ENCODE data around the gene WDR75. TPM values are rescaled to one million over a fixed set of nuclear protein-coding genes. Genes with fewer than 3 reads are reported as not detected.

The WDR75 gene
- total RNA-seq, 2 experiments from 2014 or later = 55.7 to 79.6 TPM

DNA sequence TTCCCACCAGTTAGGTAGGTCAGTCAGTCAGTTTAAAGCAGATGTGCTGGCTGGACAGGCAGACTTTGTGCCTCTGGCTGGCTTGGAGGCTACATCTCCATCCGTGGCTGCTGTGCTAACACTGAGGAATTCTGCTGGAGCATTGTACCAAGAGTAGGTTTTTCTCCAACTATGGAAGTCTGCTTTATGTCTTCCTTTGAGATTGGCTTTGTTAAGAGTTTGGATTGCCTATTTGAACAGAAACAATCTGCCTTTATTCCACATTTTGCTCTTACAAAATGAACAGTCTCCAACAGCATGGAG lies 46.7 kb downstream of the WDR75 start:
- no peak overlapping the region for H3K4me3 ChIP-seq (ENCODE audit: low read depth, low read length, poor library complexity, severe bottlenecking)
- no peak overlapping the region for H2AFZ ChIP-seq (ENCODE audit: low read length)
- H3K4me1 ChIP-seq (ENCODE audit: insufficient read depth, low read length, poor library complexity, severe bottlenecking) = no peaks in the 10 kb centered on the region
- CTCF ChIA-PET (ENCODE audit: unreplicated experiment) = no interaction called here
- no peak overlapping the region for H3K27ac ChIP-seq (ENCODE audit: low read depth, low read length, poor library complexity, severe bottlenecking)
- intact Hi-C loops (cut with micrococcal nuclease; ENCODE audit: unreplicated experiment) = no loop called here
- no peak for DNase-seq (ENCODE audit: low spot score)
- no peaks in the 10 kb centered on the region for H3K9me3 ChIP-seq (ENCODE audit: low read length)
- no peaks in the 10 kb centered on the region for H3K9me2 ChIP-seq (ENCODE audit: insufficient read depth, low read length)
- no peak overlapping the region for H3K4me2 ChIP-seq (ENCODE audit: low read length)
- no peaks in the 10 kb centered on the region for H3K79me2 ChIP-seq (ENCODE audit: insufficient read depth, low read depth, low read length)
- BruUV-seq (replicated peaks) = no TSS peak
- no peaks in the 10 kb centered on the region for H3K36me3 ChIP-seq (ENCODE audit: insufficient read depth, low read length)
- no peak for TF ChIP-seq EZH2phosphoT487 (IDR thresholded peaks at IDR 0.05; ENCODE audit: borderline replicate concordance, low read depth, low read length)
- TF ChIP-seq CTCF (conservative IDR thresholded peaks at IDR 0.05; ENCODE audit: low read length) = no peak
- POLR2A ChIA-PET = no interaction called here
- no peaks in the 10 kb centered on the region for H4K20me1 ChIP-seq (ENCODE audit: insufficient read depth, low read length)

DNA sequence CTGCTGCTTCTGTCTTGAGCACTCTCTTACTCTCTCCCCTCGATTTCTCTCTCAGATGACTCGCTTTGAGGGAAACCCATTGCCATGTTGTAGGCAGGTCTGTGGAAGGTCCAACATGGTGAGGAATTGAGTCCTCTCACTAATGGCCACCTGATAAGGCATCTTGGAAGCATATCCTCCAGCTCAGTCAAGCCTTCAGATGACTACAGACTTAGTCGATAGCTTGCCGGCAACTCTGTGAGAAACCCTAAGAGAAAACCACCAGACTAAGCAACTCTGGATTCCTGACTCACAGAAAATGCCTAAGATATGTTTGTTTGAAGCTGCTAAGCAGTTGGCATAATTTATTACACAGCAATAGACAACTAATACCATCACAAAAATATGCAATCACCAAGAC lies 51.2 kb downstream of the WDR75 start:
- no peak for DNase-seq (ENCODE audit: low spot score)
- Histone ChIP-seq H3K4me2 (ENCODE audit: low read length) (no peak overlapping the region), H2AFZ (ENCODE audit: low read length) (no peak overlapping the region), H3K27ac (ENCODE audit: low read depth, low read length, poor library complexity, severe bottlenecking) (no peak overlapping the region), H3K9me3 (ENCODE audit: low read length) (no peaks in the 10 kb centered on the region), H3K9me2 (ENCODE audit: insufficient read depth, low read length) (no peaks in the 10 kb centered on the region), H3K4me1 (ENCODE audit: insufficient read depth, low read length, poor library complexity, severe bottlenecking) (no peaks in the 10 kb centered on the region), H3K36me3 (ENCODE audit: insufficient read depth, low read length) (no peaks in the 10 kb centered on the region), H4K20me1 (ENCODE audit: insufficient read depth, low read length) (no peaks in the 10 kb centered on the region), H3K4me3 (ENCODE audit: low read depth, low read length, poor library complexity, severe bottlenecking) (no peak overlapping the region), H3K79me2 (ENCODE audit: insufficient read depth, low read depth, low read length) (no peaks in the 10 kb centered on the region)
- BruUV-seq (replicated peaks) = no TSS peak
- POLR2A ChIA-PET = no interaction called here
- CTCF ChIA-PET (ENCODE audit: unreplicated experiment) = no interaction called here
- intact Hi-C loops (cut with micrococcal nuclease; ENCODE audit: unreplicated experiment) = no loop called here
- TF ChIP-seq CTCF (conservative IDR thresholded peaks at IDR 0.05; ENCODE audit: low read length) (no peak), EZH2phosphoT487 (IDR thresholded peaks at IDR 0.05; ENCODE audit: borderline replicate concordance, low read depth, low read length) (no peak)

DNA sequence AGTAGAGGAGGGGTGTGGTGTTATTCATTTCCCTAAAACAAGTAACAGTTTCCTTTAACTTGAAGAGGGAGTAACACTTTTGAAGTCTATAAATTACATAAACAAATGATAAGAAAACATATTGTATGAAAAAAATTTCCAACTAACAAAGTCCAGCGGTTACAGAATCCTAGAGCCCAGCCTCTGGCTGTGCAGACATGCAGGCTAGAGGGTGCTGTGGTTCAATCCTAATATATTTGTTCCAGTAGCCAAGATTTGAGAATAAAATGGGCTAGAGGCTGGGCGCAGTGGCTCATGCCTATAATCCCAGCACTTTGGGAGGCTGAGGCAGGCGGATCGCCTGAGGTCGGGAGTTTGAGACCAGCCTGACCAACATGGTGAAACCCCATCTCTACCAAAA lies 56.9 kb downstream of the WDR75 start:
- BruUV-seq (replicated peaks) = no TSS peak
- intact Hi-C loops (cut with micrococcal nuclease; ENCODE audit: unreplicated experiment) = no loop called here
- Histone ChIP-seq H3K4me1 (ENCODE audit: insufficient read depth, low read length, poor library complexity, severe bottlenecking) (no peaks in the 10 kb centered on the region), H2AFZ (ENCODE audit: low read length) (no peak overlapping the region), H3K9me2 (ENCODE audit: insufficient read depth, low read length) (no peaks in the 10 kb centered on the region), H4K20me1 (ENCODE audit: insufficient read depth, low read length) (no peaks in the 10 kb centered on the region), H3K36me3 (ENCODE audit: insufficient read depth, low read length) (no peaks in the 10 kb centered on the region), H3K4me2 (ENCODE audit: low read length) (no peak overlapping the region), H3K9me3 (ENCODE audit: low read length) (no peaks in the 10 kb centered on the region), H3K27ac (ENCODE audit: low read depth, low read length, poor library complexity, severe bottlenecking) (no peak overlapping the region), H3K79me2 (ENCODE audit: insufficient read depth, low read depth, low read length) (no peaks in the 10 kb centered on the region), H3K4me3 (ENCODE audit: low read depth, low read length, poor library complexity, severe bottlenecking) (no peak overlapping the region)
- ChIA-PET POLR2A (interaction anchor here (0.7 kb wide), 1 partner anchor 78 kb away, joined by 3 read pairs; no protein-coding TSS in a partner anchor), CTCF (ENCODE audit: unreplicated experiment) (no interaction called here)
- DNase-seq (ENCODE audit: low spot score) = no peak
- TF ChIP-seq CTCF (conservative IDR thresholded peaks at IDR 0.05; ENCODE audit: low read length) (no peak), EZH2phosphoT487 (IDR thresholded peaks at IDR 0.05; ENCODE audit: borderline replicate concordance, low read depth, low read length) (no peak)

All from OCI-LY7 (cell line).